SK-N-MC (cell line): ENCODE results near the gene APOBEC3C.

Source experiments
- EZH2 ChIP-seq: fragments of 200-600 bp; sonication (generic); IDR thresholded peaks from one replicate; pipeline ENCODE4 v1.6.1; 2017; ENCODE audit warnings: antibody characterized with exemption
- FOXP2 ChIP-seq: optimal IDR thresholded peaks from 2 replicates; pipeline ENCODE3; 2011; ENCODE audit warnings: mild to moderate bottlenecking, moderate library complexity; ENCODE audit not compliant: insufficient read depth; ENCODE audit errors: extremely low read length, control extremely low read depth
- POLR2AphosphoS5 ChIP-seq: IDR thresholded peaks from 2 replicates; pipeline ENCODE4 v1.6.1; 2012; ENCODE audit warnings: mild to moderate bottlenecking, low read depth, low read length, borderline replicate concordance

DNA sequence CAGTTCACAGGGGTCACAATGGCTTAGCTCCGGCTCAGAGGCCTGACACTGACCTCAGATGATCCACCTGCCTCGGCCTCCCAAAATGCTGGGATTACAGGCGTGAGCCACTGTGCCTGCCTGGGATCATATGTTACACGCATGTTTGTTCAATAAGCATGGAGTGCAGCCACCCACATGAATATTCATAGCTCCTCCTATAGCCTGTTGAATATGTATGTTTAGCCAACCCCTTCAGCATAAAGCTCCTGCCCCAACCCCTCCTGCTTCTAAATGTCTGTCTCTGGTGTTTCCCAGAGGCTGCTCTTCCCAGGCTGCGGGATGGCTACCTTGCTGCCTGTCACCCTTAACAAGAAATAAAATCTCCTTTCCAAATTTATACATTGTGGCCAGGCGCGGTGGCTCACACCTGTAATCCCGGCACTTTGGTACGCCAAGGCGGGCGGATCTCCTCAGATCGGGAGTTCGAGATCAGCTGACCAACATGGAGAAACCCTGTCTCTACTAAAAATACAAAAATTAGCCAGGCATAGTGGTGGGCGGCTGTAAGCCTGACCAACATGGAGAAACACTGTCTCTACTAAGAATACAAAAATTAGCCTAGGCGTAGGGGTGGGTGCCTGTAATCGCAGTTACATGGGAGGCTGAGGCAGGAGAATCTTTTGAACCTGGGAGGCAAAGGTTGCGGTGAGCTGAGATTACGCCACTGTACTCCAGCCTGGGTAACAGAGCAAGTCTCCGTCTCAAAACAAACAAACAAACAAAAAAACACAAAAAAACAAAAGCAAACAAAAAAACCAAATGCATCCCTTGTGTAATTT, 25.5 kb downstream of the APOBEC3C start:
- no peak for TF ChIP-seq POLR2AphosphoS5
- no peak for TF ChIP-seq EZH2
- no peak for TF ChIP-seq FOXP2
